Calu3 (cell line): ENCODE measurements around the gene CELA2A. TPM values are rescaled to one million over a fixed set of nuclear protein-coding genes. Genes with fewer than 3 reads are reported as not detected.

Source experiments
- BruUV-seq: library from RNA; stranded (reverse); fragments of 400-500 nt; replicated peaks from 2 replicates; lab custom pipeline; 2021; lab: Mats Ljungman, UMichigan
- CTCF ChIA-PET: fragments of 300-600 bp; sonication (Branson Sonifier 250); formaldehyde crosslinking; loops from one replicate; lab custom pipeline; 2022; ENCODE audit warnings: antibody characterized with exemption; lab: Charles Lee
- DNase-seq: peaks from one replicate; pipeline ENCODE4 v3.0.0; 2022
- H3K27ac Mint-ChIP-seq: one replicate; pipeline ENCODE4 v1.8.0; 2022; ENCODE audit warnings: mixed read lengths; ENCODE audit not compliant: unreplicated experiment
- H3K27me3 Mint-ChIP-seq: one replicate; pipeline ENCODE4 v1.8.0; 2022; ENCODE audit warnings: mixed read lengths; ENCODE audit not compliant: unreplicated experiment
- H3K36me3 Mint-ChIP-seq: one replicate; pipeline ENCODE4 v1.8.0; 2022; ENCODE audit warnings: mild to moderate bottlenecking, moderate library complexity, mixed read lengths; ENCODE audit not compliant: insufficient read depth, unreplicated experiment
- H3K4me1 Mint-ChIP-seq: one replicate; pipeline ENCODE4 v1.8.0; 2022; ENCODE audit warnings: mild to moderate bottlenecking, low read depth, mixed read lengths; ENCODE audit not compliant: unreplicated experiment
- H3K4me3 Mint-ChIP-seq: one replicate; pipeline ENCODE4 v1.8.0; 2022; ENCODE audit warnings: mild to moderate bottlenecking, low read depth, moderate library complexity, mixed read lengths; ENCODE audit not compliant: unreplicated experiment
- H3K9me3 Mint-ChIP-seq: one replicate; pipeline ENCODE4 v1.8.0; 2022; ENCODE audit warnings: low read depth, mixed read lengths; ENCODE audit not compliant: unreplicated experiment
- CTCF ChIP-seq: fragments of 200-600 bp; IDR thresholded peaks from one replicate; pipeline ENCODE4 v1.8.0; 2022; ENCODE audit warnings: antibody characterized with exemption; ENCODE audit not compliant: unreplicated experiment
- intact Hi-C: fragments of 100-400 bp; cut with micrococcal nuclease; formaldehyde crosslinking; loops from one replicate; pipeline ENCODE4 v1.10.0; 2022; ENCODE audit not compliant: unreplicated experiment
- total RNA-seq: library from RNA; stranded (reverse); gene quantifications from 2 replicates; pipeline ENCODE4 v1.2.3, GENCODE V29; 2022

Gene CELA2A
- total RNA-seq, 1 experiment from 2014 or later, result not detected

GRCh38 chr1:15429701-15430149 is 26.8 kb upstream of the CELA2A start:
- H3K9me3 Mint-ChIP-seq, result no peaks in the 10 kb centered on the region
- intact Hi-C loops, result no loop called here
- H3K4me1 Mint-ChIP-seq, result peaks cover 15% of the 10 kb centered on the region
- H3K36me3 Mint-ChIP-seq, result peaks cover 36% of the 10 kb centered on the region
- BruUV-seq, result no TSS peak
- no peak overlapping the region for H3K27ac Mint-ChIP-seq
- DNase-seq, result no peak
- no peak for TF ChIP-seq CTCF
- H3K4me3 Mint-ChIP-seq, result no peak overlapping the region
- H3K27me3 Mint-ChIP-seq, result no peaks in the 10 kb centered on the region
- CTCF ChIA-PET, result interaction anchor here (2.6 kb wide), 1 partner anchor 106 kb away, joined by 20 read pairs; no protein-coding TSS in a partner anchor

GRCh38 chr1:15430787-15431570 is 25.6 kb upstream of the CELA2A start:
- DNase-seq, result peak; percentile 74
- no peak overlapping the region for H3K27ac Mint-ChIP-seq
- intact Hi-C loops, result loop anchor here (1.0 kb wide), 1 partner anchor 108 kb away; no protein-coding TSS in a partner anchor

GRCh38 chr1:15431571-15431948 is 25.0 kb upstream of the CELA2A start:
- H3K4me1 Mint-ChIP-seq, result peaks cover 3% of the 10 kb centered on the region
- no peak overlapping the region for H3K27ac Mint-ChIP-seq
- TF ChIP-seq CTCF, result no peak
- CTCF ChIA-PET, result interaction anchor here (0.5 to 2.6 kb wide), 4 partner anchors 108 to 541 kb away, joined by 3 to 20 read pairs (median 4); no protein-coding TSS in a partner anchor
- BruUV-seq, result no TSS peak
- peaks cover 28% of the 10 kb centered on the region for H3K36me3 Mint-ChIP-seq
- H3K9me3 Mint-ChIP-seq, result no peaks in the 10 kb centered on the region
- DNase-seq, result no peak
- no peak overlapping the region for H3K4me3 Mint-ChIP-seq
- intact Hi-C loops, result loop anchor here (1.0 kb wide), 1 partner anchor 108 kb away; no protein-coding TSS in a partner anchor
- no peaks in the 10 kb centered on the region for H3K27me3 Mint-ChIP-seq

More at GRCh38 chr1:15430787-15431570, 25.6 kb upstream of the CELA2A start:
- Mint-ChIP-seq H3K27me3 (no peaks in the 10 kb centered on the region), H3K9me3 (no peaks in the 10 kb centered on the region), H3K4me3 (no peak overlapping the region), H3K36me3 (peaks cover 30% of the 10 kb centered on the region), H3K4me1 (peaks cover 9% of the 10 kb centered on the region)
- no TSS peak for BruUV-seq
- CTCF ChIA-PET, result interaction anchor here (0.5 to 2.6 kb wide), 2 partner anchors 107 to 115 kb away, joined by 5 to 20 read pairs; no protein-coding TSS in a partner anchor
- peak; percentile 92 for TF ChIP-seq CTCF

GRCh38 chr1:15432324-15432723 is 24.2 kb upstream of the CELA2A start:
- Mint-ChIP-seq H3K36me3 (peaks cover 28% of the 10 kb centered on the region), H3K9me3 (no peaks in the 10 kb centered on the region), H3K27me3 (no peaks in the 10 kb centered on the region), H3K27ac (peak overlapping the region; percentile 60), H3K4me3 (peak overlapping the region; percentile 24), H3K4me1 (no peaks in the 10 kb centered on the region)
- intact Hi-C loops, result no loop called here
- CTCF ChIA-PET, result interaction anchor here (0.6 to 2.6 kb wide), 3 partner anchors 15 to 192 kb away, joined by 3 to 20 read pairs (median 3); no protein-coding TSS in a partner anchor
- no peak for TF ChIP-seq CTCF
- BruUV-seq, result no TSS peak
- no peak for DNase-seq
